Measurements from ENCODE around the gene CUL1. TPM values are rescaled to one million over a fixed set of nuclear protein-coding genes. Genes with fewer than 3 reads are reported as not detected.

CUL1 gene
- total RNA-seq, 2 donors from 2014 or later = 47.0 to 60.0 TPM

DNA sequence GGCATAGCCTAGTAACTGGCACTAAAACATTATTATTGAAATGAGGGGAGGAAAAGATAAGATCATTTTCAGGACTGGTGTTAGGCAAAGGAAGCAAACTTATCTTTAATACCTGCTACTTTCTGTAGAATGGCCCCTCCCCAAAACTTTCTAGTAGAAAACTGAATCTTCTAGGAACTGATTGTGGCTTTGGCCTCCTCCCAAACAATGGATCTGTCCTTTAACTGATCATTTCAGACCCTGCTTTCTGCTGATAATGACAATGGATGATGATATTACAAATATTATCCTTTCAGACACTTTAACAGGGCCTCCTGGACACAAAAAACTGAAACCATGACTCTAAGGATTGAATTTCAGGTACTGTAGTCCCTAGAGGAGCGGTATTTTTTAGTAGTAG is 130.3 kb downstream of the CUL1 start:
- Histone ChIP-seq H3K9me3 (no peaks in the 10 kb centered on the region), H3K36me3 (no peaks in the 10 kb centered on the region), H3K4me3 (no peak overlapping the region), H3K4me1 (ENCODE audit: control insufficient read depth in 1 of 2, low read depth in 2 of 2) (no peaks in the 10 kb centered on the region), H3K27ac (no peak overlapping the region), H3K27me3 (replicated peaks; ENCODE audit: insufficient read depth) (no peaks in the 10 kb centered on the region)
- no peak for ATAC-seq (ENCODE audit: insufficient number of reproducible peaks, low FRiP score, low read depth)
- TF ChIP-seq, protein P1, sequence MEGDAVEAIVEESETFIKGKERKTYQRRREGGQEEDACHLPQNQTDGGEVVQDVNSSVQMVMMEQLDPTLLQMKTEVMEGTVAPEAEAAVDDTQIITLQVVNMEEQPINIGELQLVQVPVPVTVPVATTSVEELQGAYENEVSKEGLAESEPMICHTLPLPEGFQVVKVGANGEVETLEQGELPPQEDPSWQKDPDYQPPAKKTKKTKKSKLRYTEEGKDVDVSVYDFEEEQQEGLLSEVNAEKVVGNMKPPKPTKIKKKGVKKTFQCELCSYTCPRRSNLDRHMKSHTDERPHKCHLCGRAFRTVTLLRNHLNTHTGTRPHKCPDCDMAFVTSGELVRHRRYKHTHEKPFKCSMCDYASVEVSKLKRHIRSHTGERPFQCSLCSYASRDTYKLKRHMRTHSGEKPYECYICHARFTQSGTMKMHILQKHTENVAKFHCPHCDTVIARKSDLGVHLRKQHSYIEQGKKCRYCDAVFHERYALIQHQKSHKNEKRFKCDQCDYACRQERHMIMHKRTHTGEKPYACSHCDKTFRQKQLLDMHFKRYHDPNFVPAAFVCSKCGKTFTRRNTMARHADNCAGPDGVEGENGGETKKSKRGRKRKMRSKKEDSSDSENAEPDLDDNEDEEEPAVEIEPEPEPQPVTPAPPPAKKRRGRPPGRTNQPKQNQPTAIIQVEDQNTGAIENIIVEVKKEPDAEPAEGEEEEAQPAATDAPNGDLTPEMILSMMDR (IDR thresholded peaks at IDR 0.05) = no peak
- no peak for DNase-seq (ENCODE audit: low spot score)

DNA sequence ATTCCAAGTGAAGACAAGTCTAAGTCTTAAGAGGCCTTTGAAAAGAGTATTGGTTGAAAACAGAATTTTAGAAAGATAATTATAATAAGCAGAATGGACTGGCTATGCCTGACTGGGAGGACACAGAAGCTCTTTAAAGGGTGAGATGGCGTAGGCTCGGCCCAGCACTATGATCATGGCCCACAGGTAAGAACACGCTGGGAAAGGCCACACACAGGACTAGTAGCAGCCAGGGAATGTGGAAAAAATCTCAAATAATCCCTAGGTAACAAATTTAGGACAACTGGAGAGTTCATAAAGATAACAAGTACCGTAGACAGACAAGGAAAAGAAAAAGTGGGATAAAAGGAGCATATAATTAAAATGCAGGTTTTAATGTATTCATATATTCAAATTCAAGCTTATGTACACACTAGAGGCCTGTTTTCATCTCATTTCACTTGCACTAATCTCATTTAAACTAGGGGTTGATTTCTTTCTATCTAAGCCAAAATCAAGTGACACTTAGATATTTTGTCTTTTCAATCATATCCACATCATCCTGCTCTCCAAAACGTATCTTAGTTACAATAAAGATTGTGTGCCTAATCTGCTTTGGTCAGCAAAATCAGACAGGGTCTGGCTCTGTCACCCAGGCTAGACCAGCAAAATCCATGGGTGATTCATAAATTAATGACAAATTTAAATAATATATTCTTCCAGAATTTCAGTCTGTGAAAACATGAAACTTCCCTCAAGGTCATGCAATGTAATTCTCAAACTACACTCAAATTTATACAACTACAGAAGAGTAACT is 132.4 kb downstream of the CUL1 start:
- no peak overlapping the region for H3K4me3 ChIP-seq
- H3K9me3 ChIP-seq = no peaks in the 10 kb centered on the region
- no peak for ATAC-seq (ENCODE audit: insufficient number of reproducible peaks, low FRiP score, low read depth)
- no peak overlapping the region for H3K27ac ChIP-seq
- TF ChIP-seq, protein P1 (IDR thresholded peaks at IDR 0.05) = no peak
- no peaks in the 10 kb centered on the region for H3K4me1 ChIP-seq (ENCODE audit: control insufficient read depth in 1 of 2, low read depth in 2 of 2)
- no peaks in the 10 kb centered on the region for H3K36me3 ChIP-seq
- H3K27me3 ChIP-seq (replicated peaks; ENCODE audit: insufficient read depth) = no peaks in the 10 kb centered on the region
- DNase-seq (ENCODE audit: low spot score) = no peak

DNA sequence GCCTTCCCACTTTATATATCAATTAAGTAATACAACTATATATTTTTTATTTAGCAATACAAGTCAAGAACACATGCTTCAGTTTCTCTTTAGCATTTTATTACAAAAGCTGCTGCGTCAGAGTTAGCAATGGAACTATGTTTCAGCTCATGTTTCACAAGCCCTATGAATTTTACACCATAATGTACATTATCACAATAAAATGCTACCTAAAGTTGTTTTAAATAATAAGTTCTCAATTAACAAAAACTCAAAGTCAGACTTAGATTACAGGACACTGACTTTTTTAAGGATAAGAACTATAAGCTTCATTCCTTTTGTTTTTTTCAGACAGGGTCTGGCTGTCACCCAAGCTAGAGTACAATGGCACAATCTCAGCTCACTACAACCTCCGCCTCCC is 133.1 kb downstream of the CUL1 start:
- Histone ChIP-seq H3K27me3 (replicated peaks; ENCODE audit: insufficient read depth) (no peaks in the 10 kb centered on the region), H3K27ac (no peak overlapping the region), H3K4me1 (ENCODE audit: control insufficient read depth in 1 of 2, low read depth in 2 of 2) (no peaks in the 10 kb centered on the region), H3K36me3 (no peaks in the 10 kb centered on the region), H3K9me3 (no peaks in the 10 kb centered on the region), H3K4me3 (no peak overlapping the region)
- TF ChIP-seq, protein P1 (IDR thresholded peaks at IDR 0.05) = no peak
- DNase-seq (ENCODE audit: low spot score) (no peak), ATAC-seq (ENCODE audit: insufficient number of reproducible peaks, low FRiP score, low read depth) (no peak)

DNA sequence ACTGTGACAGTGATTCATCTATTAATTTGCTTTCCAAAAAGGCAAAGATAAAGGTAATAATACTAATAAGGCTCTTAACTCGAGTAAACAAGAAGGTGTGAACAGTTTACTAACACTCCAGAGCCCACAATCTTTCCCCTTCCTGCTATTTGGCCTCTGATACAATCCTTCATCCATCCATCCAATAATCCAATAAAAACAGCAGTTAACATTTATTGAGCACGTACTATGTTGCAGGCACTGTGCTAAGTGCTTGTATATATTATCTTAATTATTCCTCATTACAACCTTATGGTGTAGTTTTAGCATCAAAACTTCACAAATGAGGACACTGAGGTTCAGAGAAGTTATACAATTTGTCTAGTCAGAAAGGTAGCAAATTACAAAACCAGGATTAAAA is 135.9 kb downstream of the CUL1 start:
- H3K9me3 ChIP-seq = no peaks in the 10 kb centered on the region
- no peaks in the 10 kb centered on the region for H3K4me1 ChIP-seq (ENCODE audit: control insufficient read depth in 1 of 2, low read depth in 2 of 2)
- H3K27ac ChIP-seq = no peak overlapping the region
- no peaks in the 10 kb centered on the region for H3K36me3 ChIP-seq
- ATAC-seq (ENCODE audit: insufficient number of reproducible peaks, low FRiP score, low read depth) (no peak), DNase-seq (ENCODE audit: low spot score) (no peak)
- TF ChIP-seq, protein P1 (IDR thresholded peaks at IDR 0.05) = no peak
- H3K4me3 ChIP-seq = no peak overlapping the region
- H3K27me3 ChIP-seq (replicated peaks; ENCODE audit: insufficient read depth) = no peaks in the 10 kb centered on the region

DNA sequence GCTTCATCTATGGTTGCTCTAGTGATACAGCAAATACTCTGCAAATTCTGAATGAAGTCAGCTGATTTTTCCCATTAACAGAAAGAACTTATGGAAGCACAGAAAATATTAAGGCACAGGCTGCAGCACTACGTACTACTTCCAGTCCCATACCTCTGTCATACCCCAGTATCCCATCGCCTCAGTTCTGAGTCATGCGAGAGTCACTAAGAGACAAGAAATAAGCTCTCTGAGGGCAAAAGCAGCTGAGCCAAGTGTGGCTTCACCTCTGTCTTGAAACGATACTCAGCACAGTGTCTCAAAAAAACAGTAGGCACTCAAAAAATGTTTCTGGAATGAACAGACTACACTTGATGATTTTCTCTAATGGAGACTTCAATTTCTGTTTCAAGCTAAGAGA is 137.2 kb downstream of the CUL1 start:
- Histone ChIP-seq H3K4me1 (ENCODE audit: control insufficient read depth in 1 of 2, low read depth in 2 of 2) (no peaks in the 10 kb centered on the region), H3K4me3 (no peak overlapping the region), H3K9me3 (no peaks in the 10 kb centered on the region), H3K27me3 (replicated peaks; ENCODE audit: insufficient read depth) (no peaks in the 10 kb centered on the region), H3K27ac (no peak overlapping the region), H3K36me3 (no peaks in the 10 kb centered on the region)
- TF ChIP-seq, protein P1 (IDR thresholded peaks at IDR 0.05) = no peak
- ATAC-seq (ENCODE audit: insufficient number of reproducible peaks, low FRiP score, low read depth) (no peak), DNase-seq (ENCODE audit: low spot score) (no peak)
